HCT116 (cell line): Measurements from ENCODE around the gene IMMP2L. TPM values are rescaled to one million over a fixed set of nuclear protein-coding genes. Genes with fewer than 3 reads are reported as not detected.

Source experiments
- ATAC-seq: fragments of 200-7000 bp; cut with Tn5 transposase; 2 replicates; pipeline ENCODE4 v1.9.1; 2020; ENCODE audit warnings: mild to moderate bottlenecking, moderate library complexity
- BruUV-seq: library from RNA; stranded (reverse); fragments of 400-500 nt; replicated peaks from 2 replicates; lab custom pipeline; 2021; lab: Mats Ljungman, UMichigan
- CTCF ChIA-PET: fragments of 300-600 bp; sonication (Branson Sonifier 250); formaldehyde crosslinking; loops from one replicate; lab custom pipeline; 2021; ENCODE audit warnings: antibody characterized with exemption; lab: Charles Lee
- POLR2A ChIA-PET: fragments of 300-600, 350-600 bp; sonication (Branson Sonifier 250); formaldehyde crosslinking; loops from one replicate; lab custom pipeline; 2021; ENCODE audit warnings: antibody characterized with exemption; lab: Charles Lee
- RAD21 ChIA-PET, 2 experiments: fragments of 300-600 bp; sonication (Branson Sonifier 250); formaldehyde crosslinking; loops; one replicate each; lab custom pipeline; 2023; ENCODE audit warnings: low total read pairs in 2 of 2; ENCODE audit not compliant: uncharacterized antibody in 2 of 2, unreplicated experiment in 2 of 2, low non-redundant PET in 1 of 2; lab: Charles Lee
- DNase-seq: peaks from one replicate; pipeline ENCODE4 v3.0.0-alpha.2; 2010; ENCODE audit warnings: low read depth, low spot score
- H2AFZ ChIP-seq: fragments of 200-600 bp; shearing (Covaris generic), sonication (generic); 2 replicates; pipeline ENCODE4 v1.6.1; 2017; ENCODE audit warnings: low read depth, mixed run types, mixed read lengths, antibody characterized with exemption, low read length; ENCODE audit not compliant: poor library complexity, severe bottlenecking
- H3K27ac ChIP-seq: 2 replicates; pipeline ENCODE4 v1.5.1; 2012; ENCODE audit warnings: low read depth, low read length
- H3K27me3 ChIP-seq: fragments of 200-600 bp; sonication (generic); 2 replicates; pipeline ENCODE4 v1.6.1; 2016; ENCODE audit warnings: mixed run types, low read length, mixed read lengths; ENCODE audit not compliant: insufficient read depth
- H3K36me3 ChIP-seq, 2 experiments: fragments of 200-500 bp in 1 of 2; fragments of 200-600 bp in 1 of 2; sonication (Bioruptor generic) in 1 of 2; sonication (generic) in 1 of 2; 2 replicates each; pipeline versions ENCODE4 v1.5.1 to v1.6.1; 2014 to 2016; ENCODE audit warnings: low read length in 2 of 2, inconsistent platforms in 1 of 2, mixed read lengths in 1 of 2, mixed run types in 1 of 2; ENCODE audit not compliant: insufficient read depth in 2 of 2, control insufficient read depth in 1 of 2
- H3K4me1 ChIP-seq, 2 experiments: fragments of 200-600 bp in 1 of 2; sonication (generic) in 1 of 2; 2 replicates each; pipeline versions ENCODE4 v1.5.1 to v1.6.1; 2012 to 2017; ENCODE audit warnings: low read length in 2 of 2, inconsistent platforms in 1 of 2, mild to moderate bottlenecking in 1 of 2, mixed read lengths in 1 of 2, mixed run types in 1 of 2, moderate library complexity in 1 of 2; ENCODE audit not compliant: insufficient read depth in 2 of 2, control insufficient read depth in 1 of 2
- H3K4me2 ChIP-seq: fragments of 200-600 bp; sonication (generic); 2 replicates; pipeline ENCODE4 v1.6.1; 2017; ENCODE audit warnings: mixed run types, low read length, mixed read lengths
- H3K4me3 ChIP-seq, 2 experiments: fragments of 200-600 bp in 1 of 2; sonication (generic) in 1 of 2; replicated peaks in 1 of 2; 2 replicates each; pipeline ENCODE4 v1.5.1; 2011 to 2016; ENCODE audit warnings: low read length in 2 of 2, control low read depth in 1 of 2, low read depth in 1 of 2, mild to moderate bottlenecking in 1 of 2, mixed read lengths in 1 of 2, mixed run types in 1 of 2
- H3K79me2 ChIP-seq: fragments of 200-600 bp; sonication (generic); 2 replicates; pipeline ENCODE4 v1.6.1; 2017; ENCODE audit warnings: mild to moderate bottlenecking, mixed run types, low read length, moderate library complexity, mixed read lengths; ENCODE audit not compliant: insufficient read depth
- H3K9ac ChIP-seq: fragments of 200-600 bp; sonication (generic); 2 replicates; pipeline ENCODE4 v1.6.1; 2016; ENCODE audit warnings: low read length, mixed read lengths
- H3K9me2 ChIP-seq: fragments of 200-600 bp; sonication (generic), shearing (Covaris generic); 2 replicates; pipeline ENCODE4 v1.6.1; 2017; ENCODE audit warnings: mixed run types, mild to moderate bottlenecking, moderate library complexity; ENCODE audit not compliant: insufficient read depth
- H3K9me3 ChIP-seq, 2 experiments: fragments of 200-500 bp in 1 of 2; fragments of 200-600 bp in 1 of 2; sonication (Bioruptor generic) in 1 of 2; sonication (generic) in 1 of 2; 2 replicates each; pipeline ENCODE4 v1.6.1; 2014 to 2017; ENCODE audit warnings: low read length in 2 of 2, mixed read lengths in 2 of 2, inconsistent platforms in 1 of 2, low read depth in 1 of 2, mild to moderate bottlenecking in 1 of 2, mixed run types in 1 of 2, moderate library complexity in 1 of 2; ENCODE audit not compliant: control insufficient read depth in 1 of 2, insufficient read depth in 1 of 2
- H4K20me1 ChIP-seq: fragments of 200-600 bp; sonication (generic), shearing (Covaris generic); 2 replicates; pipeline ENCODE4 v1.6.1; 2017; ENCODE audit warnings: mixed run types, mild to moderate bottlenecking, moderate library complexity; ENCODE audit not compliant: insufficient read depth
- ATF3 ChIP-seq: IDR thresholded peaks from 2 replicates; pipeline ENCODE4 v1.6.1; 2012
- CBX3 ChIP-seq: IDR thresholded peaks from 2 replicates; pipeline ENCODE4 v1.6.1; 2012; ENCODE audit warnings: low read depth
- CEBPB ChIP-seq: IDR thresholded peaks from 2 replicates; pipeline ENCODE4 v1.6.1; 2012; ENCODE audit warnings: low read depth
- EGR1 ChIP-seq: IDR thresholded peaks from 2 replicates; pipeline ENCODE4 v1.6.1; 2012; ENCODE audit warnings: low read depth
- EZH2 ChIP-seq: fragments of 200-600 bp; sonication (generic); IDR thresholded peaks from 2 replicates; pipeline ENCODE4 v1.6.1; 2017; ENCODE audit warnings: antibody characterized with exemption, mixed run types
- EZH2phosphoT487 ChIP-seq: fragments of 200-600 bp; IDR thresholded peaks from 2 replicates; pipeline ENCODE4 v1.6.1; 2018; ENCODE audit warnings: antibody characterized with exemption, borderline replicate concordance
- FOSL1 ChIP-seq: IDR thresholded peaks from 2 replicates; pipeline ENCODE4 v1.6.1; 2012; ENCODE audit warnings: low read depth
- JUND ChIP-seq: IDR thresholded peaks from 2 replicates; pipeline ENCODE4 v1.6.1; 2012
- RAD21 ChIP-seq: IDR thresholded peaks from 2 replicates; pipeline ENCODE4 v1.6.1; 2012; ENCODE audit warnings: low read depth, mild to moderate bottlenecking
- REST ChIP-seq: IDR thresholded peaks from 2 replicates; pipeline ENCODE4 v1.6.1; 2012; ENCODE audit warnings: low read depth
- SP1 ChIP-seq: IDR thresholded peaks from 2 replicates; pipeline ENCODE4 v1.6.1; 2012; ENCODE audit warnings: low read depth
- SRF ChIP-seq: IDR thresholded peaks from 2 replicates; pipeline ENCODE4 v1.6.1; 2012; ENCODE audit warnings: low read depth
- ZFX ChIP-seq: fragments of 450-650 bp; IDR thresholded peaks from 2 replicates; pipeline ENCODE4 v1.6.1; 2017
- intact Hi-C: fragments of 100-400 bp; cut with micrococcal nuclease; formaldehyde crosslinking; loops from 2 replicates; pipeline ENCODE4 v1.10.0; 2022
- total RNA-seq: library from RNA; stranded (reverse); gene quantifications from one replicate; pipeline ENCODE4 v1.2.1, GENCODE V29; 2021; ENCODE audit not compliant: unreplicated experiment

The IMMP2L gene
- total RNA-seq, 1 experiment from 2014 or later, result 21.1 TPM

GRCh38 chr7:111096997-111097396, 465.3 kb downstream of the IMMP2L start:
- Histone ChIP-seq H3K4me1 (no peaks in the 10 kb centered on the region), H3K27ac (no peak overlapping the region), H3K36me3 (no peaks in the 10 kb centered on the region), H3K9me2 (no peaks in the 10 kb centered on the region), H3K4me2 (no peak overlapping the region), H3K27me3 (no peaks in the 10 kb centered on the region), H3K4me3 (no peak overlapping the region), H3K9me3 (no peaks in the 10 kb centered on the region), H4K20me1 (no peaks in the 10 kb centered on the region), H3K9ac (no peak overlapping the region), H3K79me2 (no peaks in the 10 kb centered on the region), H2AFZ (no peak overlapping the region)
- RAD21 ChIA-PET, result no interaction called here
- DNase-seq, result no peak
- no peak for ATAC-seq
- POLR2A ChIA-PET, result no interaction called here
- intact Hi-C loops, result loop anchor here (10.0 kb wide), 1 partner anchor 1252 kb away; no protein-coding TSS in a partner anchor
- no TSS peak for BruUV-seq
- CTCF ChIA-PET, result no interaction called here
- TF ChIP-seq JUND (no peak), CEBPB (no peak), SRF (no peak), ATF3 (no peak), CBX3 (no peak), EZH2phosphoT487 (no peak), RAD21 (no peak), EZH2 (no peak), FOSL1 (no peak), REST (no peak), ZFX (no peak), SP1 (no peak), EGR1 (no peak)
